Nucleus accumbens (tissue), 56 donors: ENCODE data around the gene CRMP1.

Source experiments
- DNase-seq, 56 donors: peaks; one replicate each; lab custom pipeline; 2025; lab: John Stamatoyannopoulos, UW

Gene CRMP1

GRCh38 chr4:5921101-5921980 is 28.5 kb upstream of the CRMP1 start:
- DNase-seq, result peak in 11 of 56 donors; percentile 5 to 80 (median 29)

DNA sequence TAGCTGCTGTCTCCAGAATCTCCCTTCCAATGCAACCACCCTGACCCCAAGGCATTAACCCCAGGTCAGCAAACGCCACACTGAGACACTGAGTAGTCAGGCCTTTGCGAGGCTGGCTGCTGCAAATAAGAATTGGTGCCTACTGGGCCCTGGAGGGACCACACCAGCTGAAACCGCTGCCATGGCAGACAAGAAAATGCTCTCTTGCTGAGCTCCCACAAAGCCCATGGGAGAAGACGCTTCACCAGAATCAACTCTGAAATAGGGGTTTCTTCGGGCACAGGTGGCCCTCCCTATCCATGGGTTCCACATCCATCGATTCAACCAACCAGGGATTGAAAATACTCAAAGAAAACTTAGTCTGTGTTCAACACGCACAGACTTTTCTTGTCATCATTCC is 26.7 kb upstream of the CRMP1 start:
- no peak for DNase-seq

GRCh38 chr4:5919044-5919443 is 26.2 kb upstream of the CRMP1 start:
- no peak for DNase-seq

DNA sequence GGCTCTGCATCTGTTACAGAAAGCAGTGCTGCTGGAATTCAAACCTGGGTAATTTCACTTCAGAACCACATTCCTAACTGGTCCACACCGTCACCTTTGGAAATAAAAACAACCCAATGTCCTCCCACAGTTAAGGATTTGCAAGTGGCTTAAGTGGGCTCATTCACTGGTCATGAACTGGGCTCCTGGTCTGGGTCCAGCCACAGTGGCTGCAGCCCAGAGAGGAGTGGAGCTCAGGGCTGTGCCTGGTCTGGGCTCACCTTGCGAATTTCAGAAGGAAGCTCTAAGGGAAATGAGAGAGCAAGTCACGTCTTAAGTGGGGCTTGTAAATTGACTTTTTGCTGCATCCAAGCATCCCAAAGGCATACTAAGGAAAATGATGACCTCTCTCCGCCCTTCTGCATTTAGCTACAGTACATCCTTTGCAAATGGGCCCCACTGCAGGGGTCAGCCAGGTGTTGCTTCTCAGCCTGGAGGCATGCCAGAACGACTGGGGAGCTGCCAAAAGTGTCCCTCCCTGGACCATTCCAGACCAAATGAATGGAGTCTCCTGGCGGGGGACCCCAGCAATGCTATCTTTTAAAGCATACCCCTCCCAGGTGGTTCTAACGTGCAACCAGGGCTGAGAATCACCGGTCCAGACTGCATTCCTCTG is 25.6 kb upstream of the CRMP1 start:
- no peak for DNase-seq

DNA sequence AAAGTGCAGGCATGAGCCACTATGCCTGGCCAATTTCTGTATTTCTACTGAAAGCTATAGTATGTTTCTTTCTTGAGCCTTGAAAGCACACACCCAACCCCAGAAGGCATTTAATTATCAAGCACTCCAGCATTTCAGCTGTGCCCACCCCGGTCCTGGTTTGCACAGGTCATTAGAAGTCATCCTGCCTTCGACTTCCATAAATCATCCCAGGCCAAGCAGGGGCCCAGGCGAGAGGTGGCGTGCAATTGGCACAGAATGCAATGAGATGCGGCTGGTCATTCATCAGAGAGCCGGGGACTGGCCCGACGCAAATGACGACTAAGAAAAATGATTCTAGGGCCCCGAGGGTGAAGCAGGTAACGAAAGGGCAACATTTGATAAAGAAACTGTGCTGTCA is 24.8 kb upstream of the CRMP1 start:
- no peak for DNase-seq

DNA sequence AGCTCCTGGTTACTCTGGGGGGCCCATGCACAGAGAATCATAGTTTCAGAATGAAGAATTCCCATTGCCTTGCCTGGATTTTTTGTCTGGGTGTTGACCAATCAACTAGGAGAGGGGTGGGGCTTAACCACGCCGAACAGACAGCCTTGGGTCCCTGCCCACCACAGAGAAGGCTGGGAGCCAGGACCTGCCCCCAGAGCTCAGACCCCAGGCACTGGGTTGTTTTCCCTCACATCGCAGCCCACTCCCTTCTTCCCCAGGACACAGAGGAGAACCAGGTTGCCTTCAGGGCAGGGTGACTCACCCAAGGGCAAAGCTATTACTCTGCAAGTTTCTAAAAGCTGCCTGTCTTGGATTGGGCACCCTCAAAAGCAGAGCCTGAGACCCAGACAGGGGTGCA is 23.3 kb upstream of the CRMP1 start:
- no peak for DNase-seq

- no peak for DNase-seq
Measured at GRCh38 chr4:5913454-5913853, 20.6 kb upstream of the CRMP1 start.

- no peak for DNase-seq
Measured at GRCh38 chr4:5912614-5913019, 19.7 kb upstream of the CRMP1 start.

DNA sequence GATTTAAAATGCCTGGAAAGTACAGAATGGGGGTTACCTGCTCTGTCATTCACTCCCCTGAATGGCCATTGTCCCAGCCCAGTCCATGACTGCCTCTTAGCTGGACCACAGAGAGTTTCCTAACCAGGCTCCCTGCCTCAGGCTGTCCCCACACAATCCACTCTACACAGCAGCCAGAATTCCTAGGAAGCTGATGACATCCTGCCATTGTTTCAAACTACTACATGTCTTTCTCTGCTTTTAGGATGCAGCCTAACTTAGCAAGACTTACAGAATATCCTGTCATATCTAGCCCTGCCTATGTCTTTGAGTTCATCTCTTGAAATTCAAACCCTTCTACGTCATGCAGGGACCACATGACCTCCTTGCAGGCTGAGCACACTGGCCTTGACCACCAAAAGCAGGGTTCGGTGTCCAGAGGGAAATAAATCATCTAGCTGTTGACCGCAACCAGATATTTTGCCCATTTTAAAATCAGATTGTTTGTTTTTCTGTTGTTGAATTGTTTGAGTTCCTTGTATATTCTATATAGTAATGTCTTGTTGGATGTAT is 16.1 kb upstream of the CRMP1 start:
- DNase-seq, result no peak

GRCh38 chr4:5906191-5906590 is 13.3 kb upstream of the CRMP1 start:
- DNase-seq, result no peak

DNA sequence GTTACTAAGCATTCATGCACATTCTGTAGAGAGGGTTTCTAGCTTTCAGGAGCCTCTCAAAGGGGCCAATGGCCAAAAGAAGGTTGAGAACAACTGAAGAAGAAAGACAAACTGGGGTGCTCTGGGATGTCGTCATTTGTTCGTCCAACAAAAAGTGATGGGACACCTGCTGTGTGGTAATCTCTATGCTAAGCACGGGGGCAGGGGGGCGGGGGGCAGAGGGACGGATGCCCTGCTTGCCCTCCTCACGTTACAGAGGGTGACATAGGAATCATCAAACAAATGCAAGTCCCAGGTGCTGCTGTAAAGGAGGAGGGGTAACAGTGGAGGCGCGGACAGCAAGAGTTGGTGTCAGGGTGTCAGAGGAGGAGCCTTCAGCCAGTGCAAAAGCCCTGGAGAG is 12.8 kb upstream of the CRMP1 start:
- no peak for DNase-seq

- DNase-seq, result peak in 12 of 56 donors; percentile 8 to 67 (median 43)
Measured at GRCh38 chr4:5900844-5901243, 8.0 kb upstream of the CRMP1 start.

GRCh38 chr4:5899881-5900280 is 7.0 kb upstream of the CRMP1 start:
- no peak for DNase-seq

DNA sequence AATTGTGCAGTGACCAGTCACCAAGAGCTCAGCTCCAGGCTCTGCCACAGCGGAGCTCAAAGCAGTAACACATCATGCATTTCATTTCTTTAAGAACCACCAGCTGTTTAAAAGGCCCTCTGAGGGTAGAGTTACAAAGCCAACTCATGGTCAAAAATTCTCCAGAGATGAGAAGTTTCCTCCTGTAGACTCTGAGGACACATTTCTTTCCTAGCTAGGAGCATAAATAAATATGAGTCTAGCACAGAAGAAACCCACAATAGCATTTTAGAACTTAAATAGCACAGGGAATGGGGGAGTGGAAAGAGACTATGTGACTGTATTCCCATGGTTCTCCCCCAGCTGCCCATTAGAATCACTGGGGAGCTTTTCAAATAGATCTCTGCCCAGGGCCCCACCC is 6.5 kb upstream of the CRMP1 start:
- no peak for DNase-seq

- no peak for DNase-seq
Measured at GRCh38 chr4:5897674-5898073, 4.8 kb upstream of the CRMP1 start.

DNA sequence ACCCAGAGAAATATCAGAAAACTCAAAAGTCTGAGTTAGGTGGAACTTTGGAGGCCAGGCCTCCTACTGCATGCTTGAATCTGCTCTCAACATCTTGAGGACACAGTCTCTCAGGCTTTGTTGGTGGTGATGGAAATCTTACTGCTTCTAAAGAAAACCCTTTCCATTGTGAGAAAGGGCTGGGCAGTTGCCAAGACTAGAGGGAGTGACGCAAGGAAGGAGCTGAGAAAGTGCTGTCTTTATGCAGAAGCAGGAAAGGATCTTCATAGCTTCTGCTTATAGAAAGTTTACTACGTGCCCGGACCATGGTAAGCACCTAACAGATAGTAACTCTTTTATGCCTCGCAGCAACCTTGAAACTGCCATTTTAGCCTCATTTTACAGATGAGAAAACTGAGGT is 2.4 kb upstream of the CRMP1 start:
- DNase-seq, result no peak

GRCh38 chr4:5894266-5894665 is 1.4 kb upstream of the CRMP1 start:
- no peak for DNase-seq

DNA sequence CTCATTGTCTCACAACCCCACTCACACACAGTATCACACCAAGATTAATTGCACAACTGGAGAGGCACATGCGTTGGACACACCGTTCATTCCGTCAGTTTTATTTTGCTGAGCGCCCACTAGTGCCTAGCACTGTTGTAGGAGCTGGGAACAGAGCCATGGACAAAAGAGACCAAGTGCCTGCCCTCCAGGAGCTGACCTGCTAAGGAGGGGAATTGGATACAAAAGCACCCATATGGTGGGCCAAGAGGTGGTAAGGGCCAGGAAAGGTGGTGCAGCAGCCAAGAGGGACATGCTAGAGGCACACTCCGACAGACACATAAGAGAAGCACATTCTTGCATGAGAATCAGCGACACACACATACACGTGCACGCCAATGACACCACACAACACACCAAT is 705 bp upstream of the CRMP1 start:
- no peak for DNase-seq

- no peak for DNase-seq
Measured at GRCh38 chr4:5892323-5893003, 423 bp downstream of the CRMP1 start.

- DNase-seq, result no peak
Measured at GRCh38 chr4:5891563-5892322, 1.1 kb downstream of the CRMP1 start.
